ENCODE results near the gene WDR11.

The WDR11 gene

DNA sequence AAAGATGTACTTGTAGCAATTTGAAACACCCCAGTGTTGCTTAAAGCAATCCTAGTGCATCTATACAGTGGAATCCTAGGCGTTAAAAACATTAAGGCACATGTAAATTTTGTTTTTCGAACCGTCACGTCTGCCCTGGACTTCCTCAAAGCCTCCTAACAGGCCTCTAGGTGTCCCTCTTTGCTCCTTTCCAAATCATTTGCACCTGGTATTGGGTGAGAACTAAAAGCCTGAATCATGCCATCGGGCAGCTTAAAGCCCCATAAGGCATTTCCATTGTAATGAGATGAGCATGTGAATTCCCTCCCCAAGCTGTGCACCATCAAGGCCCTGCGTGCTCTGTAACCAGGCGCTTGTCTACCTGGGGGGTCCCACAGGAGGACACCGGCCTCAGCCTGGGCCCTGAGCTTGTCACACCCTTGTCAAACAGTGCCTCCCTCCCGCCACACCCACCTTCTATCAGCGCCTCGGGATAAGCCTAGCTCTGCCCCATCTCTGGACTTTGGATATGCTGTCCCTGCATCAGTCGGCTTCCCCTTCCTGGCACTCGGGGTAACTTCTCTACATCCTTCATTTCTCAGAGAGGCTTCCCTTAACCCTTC lies 89.2 kb downstream of the WDR11 start:
- Mint-ChIP-seq H3K4me3 (no peak overlapping the region), H3K9me3 (no peaks in the 10 kb centered on the region), H3K4me1 (no peaks in the 10 kb centered on the region), H3K27me3 (peaks cover 28% of the 10 kb centered on the region), H3K27ac (ENCODE audit: low read depth) (no peak overlapping the region), H3K36me3 (ENCODE audit: insufficient read depth) (no peaks in the 10 kb centered on the region)
- no peak for ATAC-seq (replicated peaks; ENCODE audit: extremely low read depth, poor library complexity, severe bottlenecking)
- DNase-seq (ENCODE audit: low spot score in 2 of 2) = no peak

- no peaks in the 10 kb centered on the region for H3K4me1 Mint-ChIP-seq
- DNase-seq (ENCODE audit: low spot score in 2 of 2) (no peak), ATAC-seq (replicated peaks; ENCODE audit: extremely low read depth, poor library complexity, severe bottlenecking) (no peak)
- H3K27me3 Mint-ChIP-seq = peaks cover 28% of the 10 kb centered on the region
- no peaks in the 10 kb centered on the region for H3K36me3 Mint-ChIP-seq (ENCODE audit: insufficient read depth)
- H3K4me3 Mint-ChIP-seq = no peak overlapping the region
- H3K27ac Mint-ChIP-seq (ENCODE audit: low read depth) = no peak overlapping the region
- no peaks in the 10 kb centered on the region for H3K9me3 Mint-ChIP-seq
These were observed 90.3 kb downstream of the WDR11 start for GRCh38 chr10:120941501-120941900.

- Mint-ChIP-seq H3K4me1 (no peaks in the 10 kb centered on the region), H3K27me3 (peaks cover 38% of the 10 kb centered on the region), H3K4me3 (no peak overlapping the region), H3K36me3 (ENCODE audit: insufficient read depth) (no peaks in the 10 kb centered on the region), H3K27ac (ENCODE audit: low read depth) (no peak overlapping the region), H3K9me3 (no peaks in the 10 kb centered on the region)
- ATAC-seq (replicated peaks; ENCODE audit: extremely low read depth, poor library complexity, severe bottlenecking) (peak; percentile 87), DNase-seq (ENCODE audit: low spot score in 2 of 2) (peak; percentile 53 to 58)
These were observed 91.7 kb downstream of the WDR11 start for GRCh38 chr10:120942806-120943413.

DNA sequence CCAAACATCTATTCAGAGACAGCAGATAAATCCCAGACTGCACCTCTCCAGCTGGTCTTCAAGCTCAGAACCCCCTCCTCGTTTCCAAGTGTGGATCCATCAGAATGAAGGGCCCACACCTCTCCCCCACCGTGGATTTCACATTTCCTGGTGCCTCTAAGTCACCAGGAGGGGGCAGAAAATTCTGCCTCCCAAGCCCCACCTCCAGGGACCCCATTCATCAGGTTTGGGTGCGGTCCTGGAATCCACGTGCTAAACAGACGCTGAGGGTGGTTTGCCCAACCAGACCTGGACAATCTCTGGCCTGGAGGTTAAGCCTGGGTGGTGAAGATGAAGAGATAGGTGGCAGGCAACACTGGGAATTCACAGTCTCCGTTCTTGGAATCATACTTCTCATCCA lies 92.4 kb downstream of the WDR11 start:
- no peak for ATAC-seq (replicated peaks; ENCODE audit: extremely low read depth, poor library complexity, severe bottlenecking)
- H3K27me3 Mint-ChIP-seq = peaks cover 42% of the 10 kb centered on the region
- no peaks in the 10 kb centered on the region for H3K9me3 Mint-ChIP-seq
- no peaks in the 10 kb centered on the region for H3K4me1 Mint-ChIP-seq
- no peak for DNase-seq (ENCODE audit: low spot score in 2 of 2)
- H3K4me3 Mint-ChIP-seq = no peak overlapping the region
- H3K36me3 Mint-ChIP-seq (ENCODE audit: insufficient read depth) = no peaks in the 10 kb centered on the region
- H3K27ac Mint-ChIP-seq (ENCODE audit: low read depth) = no peak overlapping the region

- Mint-ChIP-seq H3K4me1 (peaks cover 4% of the 10 kb centered on the region), H3K36me3 (ENCODE audit: insufficient read depth) (no peaks in the 10 kb centered on the region), H3K27ac (ENCODE audit: low read depth) (no peak overlapping the region), H3K27me3 (peaks cover 37% of the 10 kb centered on the region), H3K4me3 (no peak overlapping the region), H3K9me3 (no peaks in the 10 kb centered on the region)
- no peak for DNase-seq (ENCODE audit: low spot score in 2 of 2)
- ATAC-seq (replicated peaks; ENCODE audit: extremely low read depth, poor library complexity, severe bottlenecking) = no peak
These were observed 93.5 kb downstream of the WDR11 start for GRCh38 chr10:120944586-120945125.

DNA sequence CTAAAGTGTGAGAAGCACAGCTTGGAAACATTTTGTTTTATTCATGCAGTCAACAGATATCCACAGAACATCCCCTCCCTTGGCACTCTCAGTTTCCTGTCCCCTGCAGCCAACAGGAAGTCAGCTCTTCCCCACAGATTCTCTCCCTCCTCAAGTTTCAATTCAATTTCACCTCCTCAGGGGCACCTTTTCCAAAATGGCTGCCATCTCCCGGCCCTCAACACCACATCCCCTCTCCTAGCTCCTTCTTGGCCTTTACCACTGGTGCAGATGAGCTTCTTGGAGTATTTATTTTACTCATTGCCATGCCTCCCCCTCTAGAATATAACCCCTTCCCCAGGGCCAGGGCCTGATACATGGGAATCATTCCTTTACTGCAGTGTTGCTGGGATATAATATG lies 94.0 kb downstream of the WDR11 start:
- no peaks in the 10 kb centered on the region for H3K9me3 Mint-ChIP-seq
- no peak overlapping the region for H3K4me3 Mint-ChIP-seq
- H3K27ac Mint-ChIP-seq (ENCODE audit: low read depth) = no peak overlapping the region
- peaks cover 9% of the 10 kb centered on the region for H3K4me1 Mint-ChIP-seq
- ATAC-seq (replicated peaks; ENCODE audit: extremely low read depth, poor library complexity, severe bottlenecking) (no peak), DNase-seq (ENCODE audit: low spot score in 2 of 2) (no peak)
- peaks cover 38% of the 10 kb centered on the region for H3K27me3 Mint-ChIP-seq
- no peaks in the 10 kb centered on the region for H3K36me3 Mint-ChIP-seq (ENCODE audit: insufficient read depth)

GRCh38 chr10:120945801-120946302 lies 94.7 kb downstream of the WDR11 start:
- H3K27ac Mint-ChIP-seq (ENCODE audit: low read depth) = no peak overlapping the region
- H3K27me3 Mint-ChIP-seq = peaks cover 39% of the 10 kb centered on the region

GRCh38 chr10:120946497-120946896 lies 95.3 kb downstream of the WDR11 start:
- Mint-ChIP-seq H3K27me3 (peaks cover 41% of the 10 kb centered on the region), H3K27ac (ENCODE audit: low read depth) (no peak overlapping the region), H3K9me3 (no peaks in the 10 kb centered on the region), H3K4me1 (peaks cover 9% of the 10 kb centered on the region), H3K36me3 (ENCODE audit: insufficient read depth) (no peaks in the 10 kb centered on the region), H3K4me3 (no peak overlapping the region)
- no peak for ATAC-seq (replicated peaks; ENCODE audit: extremely low read depth, poor library complexity, severe bottlenecking)
- no peak for DNase-seq (ENCODE audit: low spot score in 2 of 2)

More at GRCh38 chr10:120945801-120946302, 94.7 kb downstream of the WDR11 start:
- Mint-ChIP-seq H3K4me3 (no peak overlapping the region), H3K36me3 (ENCODE audit: insufficient read depth) (no peaks in the 10 kb centered on the region), H3K9me3 (no peaks in the 10 kb centered on the region), H3K4me1 (peaks cover 9% of the 10 kb centered on the region)
- no peak for ATAC-seq (replicated peaks; ENCODE audit: extremely low read depth, poor library complexity, severe bottlenecking)
- no peak for DNase-seq (ENCODE audit: low spot score in 2 of 2)

- H3K4me3 Mint-ChIP-seq = peak overlapping the region; percentile 31
- no peaks in the 10 kb centered on the region for H3K36me3 Mint-ChIP-seq (ENCODE audit: insufficient read depth)
- ATAC-seq (replicated peaks; ENCODE audit: extremely low read depth, poor library complexity, severe bottlenecking) = peak; percentile 88
These were observed 97.9 kb downstream of the WDR11 start for GRCh38 chr10:120948889-120949608.

GRCh38 chr10:120949609-120950031 lies 98.5 kb downstream of the WDR11 start:
- Mint-ChIP-seq H3K9me3 (no peaks in the 10 kb centered on the region), H3K27ac (ENCODE audit: low read depth) (no peak overlapping the region), H3K4me3 (peak overlapping the region; percentile 31), H3K27me3 (peaks cover 49% of the 10 kb centered on the region), H3K4me1 (peaks cover 9% of the 10 kb centered on the region), H3K36me3 (ENCODE audit: insufficient read depth) (no peaks in the 10 kb centered on the region)
- ATAC-seq (replicated peaks; ENCODE audit: extremely low read depth, poor library complexity, severe bottlenecking) (peak; percentile 15), DNase-seq (ENCODE audit: low spot score in 2 of 2) (no peak)

More at GRCh38 chr10:120948889-120949608, 97.9 kb downstream of the WDR11 start:
- Mint-ChIP-seq H3K27me3 (peaks cover 49% of the 10 kb centered on the region), H3K27ac (ENCODE audit: low read depth) (no peak overlapping the region), H3K9me3 (no peaks in the 10 kb centered on the region), H3K4me1 (peaks cover 9% of the 10 kb centered on the region)
- peak; percentile 25 to 32 for DNase-seq (ENCODE audit: low spot score in 2 of 2)

- H3K4me1 Mint-ChIP-seq = peaks cover 9% of the 10 kb centered on the region
- H3K9me3 Mint-ChIP-seq = no peaks in the 10 kb centered on the region
- no peak overlapping the region for H3K27ac Mint-ChIP-seq (ENCODE audit: low read depth)
- ATAC-seq (replicated peaks; ENCODE audit: extremely low read depth, poor library complexity, severe bottlenecking) (no peak), DNase-seq (ENCODE audit: low spot score in 2 of 2) (no peak)
- no peaks in the 10 kb centered on the region for H3K36me3 Mint-ChIP-seq (ENCODE audit: insufficient read depth)
- H3K4me3 Mint-ChIP-seq = peak overlapping the region; percentile 31
- peaks cover 53% of the 10 kb centered on the region for H3K27me3 Mint-ChIP-seq
These were observed 98.9 kb downstream of the WDR11 start for GRCh38 chr10:120950051-120950561.

DNA sequence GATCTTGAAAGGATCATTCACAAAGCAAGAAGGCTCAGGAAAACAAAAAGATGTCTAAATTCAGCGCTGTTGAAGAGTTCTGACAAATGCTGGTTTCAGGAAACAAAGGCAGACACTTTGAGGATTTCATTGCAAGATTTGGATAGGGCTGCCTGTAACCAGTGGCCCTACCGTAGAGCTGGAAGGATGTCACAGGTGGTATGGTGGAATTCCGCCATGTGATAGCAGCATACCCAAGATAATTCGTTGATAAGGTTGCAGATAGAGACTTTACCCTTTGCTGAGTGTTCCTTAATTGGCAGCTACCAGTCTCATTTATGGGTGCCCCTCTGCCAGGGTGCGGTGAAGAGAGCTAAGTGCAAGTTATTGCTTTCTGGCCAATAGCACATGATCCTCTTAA lies 100.1 kb downstream of the WDR11 start:
- Mint-ChIP-seq H3K9me3 (no peaks in the 10 kb centered on the region), H3K36me3 (ENCODE audit: insufficient read depth) (no peaks in the 10 kb centered on the region), H3K27me3 (peaks cover 59% of the 10 kb centered on the region), H3K4me3 (no peak overlapping the region), H3K27ac (ENCODE audit: low read depth) (no peak overlapping the region), H3K4me1 (peaks cover 9% of the 10 kb centered on the region)
- no peak for DNase-seq (ENCODE audit: low spot score in 2 of 2)
- no peak for ATAC-seq (replicated peaks; ENCODE audit: extremely low read depth, poor library complexity, severe bottlenecking)
